BJ (cell line): ENCODE results near the gene OR52W1. TPM values are rescaled to one million over a fixed set of nuclear protein-coding genes. Genes with fewer than 3 reads are reported as not detected.

Experiments used
- CTCF ChIA-PET: fragments of 350-600 bp; formaldehyde crosslinking; extraction: SDS; loops from one replicate; lab custom pipeline; 2021; ENCODE audit warnings: antibody characterized with exemption, inconsistent platforms; lab: Yijun Ruan, JAX
- POLR2A ChIA-PET: fragments of 300-600 bp; sonication (Branson Sonifier 250); formaldehyde crosslinking; extraction: SDS; loops from one replicate; lab custom pipeline; 2021; ENCODE audit warnings: antibody characterized with exemption; lab: Charles Lee
- DNase-seq: peaks from one replicate; pipeline ENCODE4 v3.0.0-alpha.2; 2011; ENCODE audit warnings: low read depth
- H3K27me3 ChIP-seq: 2 replicates; pipeline ENCODE4 v1.6.0; 2011; ENCODE audit warnings: low read length; ENCODE audit not compliant: control insufficient read depth, insufficient read depth
- H3K36me3 ChIP-seq: 2 replicates; pipeline ENCODE4 v1.5.1; 2011; ENCODE audit warnings: low read length; ENCODE audit not compliant: control insufficient read depth, insufficient read depth
- H3K4me3 ChIP-seq: 2 replicates; pipeline ENCODE4 v1.5.1; 2011; ENCODE audit warnings: low read depth, mild to moderate bottlenecking, control low read depth, low read length
- CTCF ChIP-seq: IDR thresholded peaks from 2 replicates; pipeline ENCODE4 v1.5.1; 2011; ENCODE audit warnings: low read depth, mild to moderate bottlenecking, control low read depth, inconsistent platforms, low read length, moderate library complexity; ENCODE audit not compliant: insufficient read depth
- polyA plus RNA-seq: library from polyadenylated mRNA; depleted of rRNA; stranded (reverse); fragments of >200 nt; gene quantifications from 2 replicates; pipeline ENCODE4 v1.2.3, GENCODE V29; 2011

Gene OR52W1
- polyA plus RNA-seq, 1 experiment: not detected

DNA sequence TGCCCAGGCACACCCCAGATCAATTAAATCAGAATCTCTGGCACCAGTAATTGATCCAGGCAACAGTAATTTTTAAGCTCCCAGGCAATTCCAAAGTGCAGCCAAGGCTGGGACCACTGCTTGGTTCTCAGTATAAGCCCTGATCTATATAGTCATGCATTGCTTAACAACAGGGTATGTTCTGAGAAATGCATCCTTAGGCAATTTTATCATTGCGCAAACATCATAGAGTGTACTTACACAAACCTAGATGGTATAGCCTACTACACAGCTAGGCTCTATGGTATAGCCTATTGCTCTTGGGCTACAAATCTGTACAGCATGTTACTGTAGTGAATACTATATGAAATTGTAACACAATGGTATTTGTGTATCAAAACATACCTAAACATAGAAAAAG is 5.7 kb downstream of the OR52W1 start:
- ChIA-PET POLR2A (no interaction called here), CTCF (no interaction called here)
- DNase-seq: no peak
- TF ChIP-seq CTCF: no peak
- Histone ChIP-seq H3K4me3 (no peak overlapping the region), H3K36me3 (peaks cover 1% of the 10 kb centered on the region; the same call in 1 of the 2 replicates), H3K27me3 (no peaks in the 10 kb centered on the region)

DNA sequence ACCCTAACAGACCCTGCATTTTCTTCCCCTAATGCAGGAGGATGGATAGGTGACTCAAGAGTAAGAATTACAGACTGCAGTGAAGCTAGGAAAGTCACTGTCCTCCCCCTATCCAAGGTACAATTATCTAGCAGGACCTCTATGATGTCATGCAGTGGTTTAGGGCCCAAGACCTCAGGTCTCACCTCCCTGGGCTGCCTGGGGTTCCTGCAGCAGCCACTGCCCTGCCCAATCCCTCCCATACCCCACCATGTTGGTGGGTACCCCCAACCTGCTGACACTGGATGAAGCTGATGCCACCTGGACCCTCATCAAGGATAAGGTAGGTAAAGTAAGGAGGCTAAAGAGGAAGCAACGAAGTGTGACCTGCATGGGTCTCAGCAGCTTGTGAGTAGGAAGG is 6.3 kb downstream of the OR52W1 start, which contains the start of gene C11orf42:
TSS of gene C11orf42 (plus strand) at position 192 of the 400 bp plus-strand sequence. CDS start at position 251, 59 bp downstream.
- no peak for TF ChIP-seq CTCF
- no peaks in the 10 kb centered on the region for H3K27me3 ChIP-seq
- no peak for DNase-seq
- H3K36me3 ChIP-seq: peaks cover 7% of the 10 kb centered on the region; the same call in 1 of the 2 replicates
- POLR2A ChIA-PET: no interaction called here
- CTCF ChIA-PET: no interaction called here
- H3K4me3 ChIP-seq: no peak within 1 kb of the TSS

DNA sequence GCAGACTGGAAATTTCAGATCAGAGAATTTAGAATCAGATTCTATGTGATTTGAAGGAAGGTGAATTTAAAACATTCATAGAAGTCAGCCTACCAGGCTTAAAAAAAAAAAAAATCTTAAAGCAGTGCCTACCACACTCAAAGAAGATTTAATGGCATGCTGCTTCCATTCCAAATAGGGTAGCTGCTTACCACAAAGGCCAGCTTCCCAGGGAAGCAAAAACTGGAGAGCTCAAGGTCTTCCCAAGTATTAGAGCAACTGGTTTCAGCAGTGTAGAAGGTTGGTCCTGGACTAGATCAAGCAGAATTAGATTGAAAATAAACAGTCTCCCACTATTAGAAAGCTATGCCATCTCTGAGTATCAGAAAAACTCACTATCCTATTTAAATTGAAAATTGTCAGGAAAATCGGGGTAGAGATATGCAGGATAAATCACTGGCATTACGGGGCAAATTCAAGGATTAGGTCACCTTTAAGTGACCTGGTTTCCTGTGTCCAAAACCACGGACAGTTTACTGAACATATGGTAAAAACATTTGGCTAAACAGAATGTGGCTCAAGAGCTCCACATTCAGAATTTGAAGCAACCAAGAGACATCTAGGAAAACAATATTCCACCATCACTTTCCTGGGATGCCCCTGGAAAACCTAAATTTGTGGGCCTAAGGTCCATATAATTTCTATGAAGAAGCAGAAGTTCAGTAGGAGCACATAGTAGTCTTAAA is 7.6 kb downstream of the OR52W1 start:
- ChIA-PET POLR2A (no interaction called here), CTCF (interaction anchor here (1.5 kb wide), 1 partner anchor 9 kb away, joined by 5 read pairs; no protein-coding TSS in a partner anchor)
- no peak for DNase-seq

DNA sequence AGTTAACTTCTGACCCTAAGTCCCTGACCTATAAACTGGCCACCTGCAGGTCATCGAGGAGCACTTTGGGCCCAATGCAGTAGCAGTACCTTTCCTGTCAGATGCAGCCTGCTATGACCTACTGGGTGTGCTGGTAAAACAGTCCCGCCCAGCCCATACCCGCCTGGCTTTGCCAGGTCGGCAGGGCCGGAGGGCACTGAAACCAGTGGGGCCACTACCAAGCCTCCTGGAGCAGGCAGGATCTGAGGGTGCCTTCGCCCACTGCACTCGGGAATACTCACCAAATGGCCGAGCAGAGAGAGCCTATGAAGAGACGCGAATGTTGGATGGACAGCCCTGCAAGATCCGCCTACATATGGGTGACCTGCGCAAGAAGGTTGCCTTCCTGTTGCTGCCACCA is 10.8 kb downstream of the OR52W1 start:
- TF ChIP-seq CTCF: no peak
- CTCF ChIA-PET: interaction anchor here (1.0 kb wide), 1 partner anchor 153 kb away, joined by 5 read pairs; no protein-coding TSS in a partner anchor
- no peak for DNase-seq
- no peaks in the 10 kb centered on the region for H3K27me3 ChIP-seq
- POLR2A ChIA-PET: no interaction called here
- H3K36me3 ChIP-seq: peaks cover 16% of the 10 kb centered on the region
- H3K4me3 ChIP-seq: no peak overlapping the region

More for the DNA sequence above, 7.6 kb downstream of the OR52W1 start:
- H3K27me3 ChIP-seq: no peaks in the 10 kb centered on the region
- H3K4me3 ChIP-seq: no peak overlapping the region
- H3K36me3 ChIP-seq: peaks cover 11% of the 10 kb centered on the region
- TF ChIP-seq CTCF: no peak

GRCh38 chr11:6210274-6210955 is 11.4 kb downstream of the OR52W1 start:
- ChIA-PET CTCF (no interaction called here), POLR2A (interaction anchor here (0.6 kb wide), 1 partner anchor 15 kb away, joined by 3 read pairs; no protein-coding TSS in a partner anchor)
- Histone ChIP-seq H3K4me3 (no peak overlapping the region), H3K36me3 (peaks cover 16% of the 10 kb centered on the region), H3K27me3 (no peaks in the 10 kb centered on the region)
- TF ChIP-seq CTCF: no peak
- no peak for DNase-seq
